Stimulated activated CD4-positive, alpha-beta T cell treated with anti-CD3 and anti-CD28 coated beads, TNF-alpha, amount 100 ng/mL, for 48 hours (primary cell): ENCODE results near the gene CDK11B.
A peak's percentile ranks its signal among the peaks of the same experiment; 100 is the strongest.
"Not testable (repeated sequence)": the region's sequence is repeated elsewhere in the genome, so short reads cannot be mapped to it uniquely, and the experiment has no call there.

ENCODE experiments used
- DNase-seq, 3 donors: peaks; one replicate each; pipeline ENCODE4 v3.0.0-alpha.2; 2020; ENCODE audit warnings: low read depth in 3 of 3

CDK11B gene

GRCh38 chr1:1662830-1663560 is 4.2 kb upstream of the CDK11B start:
- DNase-seq = not testable (repeated sequence)

DNA sequence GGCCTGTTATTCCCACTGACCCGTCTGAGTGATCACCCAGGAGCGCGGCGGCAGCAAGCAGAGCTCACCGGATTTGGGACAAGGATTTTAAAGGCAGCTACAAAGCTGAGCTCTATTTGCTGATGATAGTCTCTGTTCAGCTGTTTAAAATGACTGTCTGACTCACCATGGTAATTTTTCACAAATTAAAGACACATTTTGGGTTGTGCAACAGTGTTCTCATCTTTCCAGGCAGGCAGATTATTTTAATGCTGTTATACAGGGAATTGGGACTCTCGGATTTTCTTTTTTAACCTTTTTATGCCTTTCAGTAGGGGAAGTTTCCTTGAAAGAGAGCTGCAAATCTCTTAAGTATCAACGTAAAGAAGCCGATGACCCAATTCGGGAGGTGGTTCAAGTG is 3.6 kb upstream of the CDK11B start:
- DNase-seq = not testable (repeated sequence)

DNA sequence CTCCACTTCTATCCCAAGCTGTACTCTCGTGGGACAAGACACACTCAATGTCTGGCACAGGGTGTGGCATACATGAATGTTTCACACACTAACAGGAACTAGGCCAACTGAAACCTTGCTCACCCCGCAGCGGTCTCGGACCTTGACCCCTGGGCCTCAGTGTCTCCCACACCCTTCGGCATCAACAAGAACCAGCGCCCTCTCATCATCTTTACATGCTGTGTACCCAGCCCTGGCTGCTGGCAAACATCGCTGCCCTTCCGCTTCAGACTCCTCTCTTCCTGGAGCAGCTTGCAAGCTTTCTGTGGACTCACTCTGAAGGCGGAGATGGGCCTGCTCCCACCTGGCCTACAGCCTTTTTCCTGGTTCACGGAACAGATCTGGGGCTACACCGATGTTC is 10.5 kb downstream of the CDK11B start:
- DNase-seq = not testable (repeated sequence)

GRCh38 chr1:1647567-1648241 is 11.1 kb downstream of the CDK11B start:
- not testable (repeated sequence) for DNase-seq

DNA sequence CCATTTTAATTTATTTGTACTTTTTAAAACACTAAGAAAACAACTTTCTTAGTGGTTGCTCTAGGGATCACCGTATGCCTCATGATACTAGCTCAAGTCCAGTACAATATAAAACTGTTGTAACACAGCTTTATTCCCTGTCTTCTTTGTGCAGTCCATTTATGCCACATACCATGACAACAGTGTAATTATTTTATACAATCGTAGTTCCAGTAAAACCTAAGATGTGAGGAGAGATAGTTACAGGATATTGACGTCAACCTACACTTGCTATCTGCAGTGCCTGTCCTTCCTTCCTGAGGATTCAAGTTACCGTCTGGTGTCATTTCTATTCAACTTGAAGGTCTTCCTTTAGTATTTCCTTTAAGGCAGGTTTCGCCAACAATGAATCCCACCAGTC is 12.5 kb downstream of the CDK11B start:
- not testable (repeated sequence) for DNase-seq

DNA sequence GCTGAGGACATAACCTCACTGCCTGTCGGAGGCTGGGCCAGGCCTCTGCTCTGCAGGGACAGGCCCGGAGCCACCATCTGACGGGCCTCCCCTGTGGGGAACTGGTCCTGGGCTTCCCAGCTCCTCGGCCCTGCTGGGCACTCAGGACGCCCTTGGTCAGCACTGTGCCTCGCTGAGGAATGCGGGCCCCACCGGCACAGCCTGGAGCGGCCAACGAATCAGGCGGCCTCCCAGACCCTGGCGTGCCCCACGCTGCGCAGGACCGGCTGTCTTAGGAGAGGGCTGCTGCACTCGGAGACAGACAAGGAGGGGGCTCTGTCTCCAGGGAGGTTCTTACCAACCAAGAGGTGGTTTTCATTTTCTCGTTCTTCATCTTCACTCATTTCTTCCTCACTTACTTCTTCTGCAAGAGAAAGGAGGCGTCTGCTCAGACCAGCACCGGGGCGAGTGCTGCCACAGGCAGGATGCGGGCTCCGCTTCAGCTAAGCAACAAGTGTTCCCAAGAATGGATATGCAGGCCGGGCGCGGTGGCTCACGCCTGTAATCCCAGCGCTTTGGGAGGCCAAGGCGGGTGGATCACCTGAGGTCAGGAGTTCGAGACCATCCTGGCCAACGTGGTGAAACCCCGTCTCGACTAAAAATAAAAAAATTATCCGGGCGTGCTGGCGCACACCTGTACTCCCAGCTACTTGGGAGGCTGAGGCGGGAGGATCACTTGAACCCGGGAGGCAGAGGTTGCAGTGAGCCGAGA is 17.9 kb downstream of the CDK11B start:
- not testable (repeated sequence) for DNase-seq

DNA sequence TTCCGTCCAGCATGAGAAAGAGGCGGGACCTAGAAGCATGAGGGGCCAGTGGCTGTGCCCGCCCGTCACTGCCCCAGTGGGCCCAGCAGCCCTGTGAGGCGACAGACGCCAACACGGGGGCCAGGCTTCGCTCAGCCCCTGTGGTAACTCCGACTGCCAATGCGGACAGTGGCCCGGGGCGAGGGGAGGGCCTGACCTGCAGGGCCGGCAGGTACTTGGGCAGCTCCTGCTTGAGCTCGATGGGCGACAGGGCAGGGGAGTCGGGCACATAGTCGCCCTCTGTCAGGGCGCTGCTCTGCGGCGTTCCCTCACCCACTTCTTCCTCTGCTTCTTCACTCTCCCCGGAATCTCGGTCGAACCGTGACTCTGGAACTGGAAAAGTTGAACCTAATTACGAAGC is 18.7 kb downstream of the CDK11B start:
- DNase-seq = not testable (repeated sequence)

DNA sequence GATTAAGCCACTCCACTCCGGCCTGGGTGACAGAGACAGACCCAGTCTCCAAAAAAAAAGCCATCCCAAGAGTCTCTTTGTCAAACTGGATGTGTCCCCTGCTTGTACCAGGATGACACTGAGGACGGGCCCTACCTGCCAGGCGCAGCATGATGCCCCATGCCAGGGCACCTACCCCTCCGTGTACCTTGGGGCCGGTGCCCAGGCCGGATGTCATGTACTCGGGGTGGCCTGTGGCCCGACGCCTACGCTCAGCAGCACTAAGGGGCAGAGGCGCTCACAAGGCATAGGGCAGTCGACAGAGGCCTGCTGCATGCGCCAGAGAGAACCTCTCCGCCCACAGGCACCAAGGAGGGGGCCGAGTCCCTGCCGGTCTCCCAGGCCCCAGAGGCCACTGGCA is 19.4 kb downstream of the CDK11B start:
- not testable (repeated sequence) for DNase-seq

DNA sequence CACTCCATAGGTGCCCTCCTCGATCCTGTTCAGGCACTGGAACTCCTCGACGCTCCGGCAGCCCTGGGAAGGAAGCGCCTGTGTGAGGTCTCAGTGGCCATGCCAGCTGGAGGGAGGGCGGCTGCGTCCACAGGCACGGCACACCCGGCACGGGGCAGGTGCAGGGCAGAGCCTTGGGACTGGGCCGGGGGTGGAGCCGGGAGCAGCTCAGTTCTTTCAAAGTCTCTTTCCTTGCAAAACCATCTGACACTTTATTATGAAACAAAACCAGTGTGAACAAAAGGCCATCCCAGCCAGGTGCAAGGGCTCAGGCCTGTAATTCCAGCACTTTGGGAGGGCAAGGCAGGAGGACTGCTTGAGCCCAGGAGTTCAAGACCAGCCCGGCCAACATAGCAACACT is 20.3 kb downstream of the CDK11B start:
- not testable (repeated sequence) for DNase-seq

DNA sequence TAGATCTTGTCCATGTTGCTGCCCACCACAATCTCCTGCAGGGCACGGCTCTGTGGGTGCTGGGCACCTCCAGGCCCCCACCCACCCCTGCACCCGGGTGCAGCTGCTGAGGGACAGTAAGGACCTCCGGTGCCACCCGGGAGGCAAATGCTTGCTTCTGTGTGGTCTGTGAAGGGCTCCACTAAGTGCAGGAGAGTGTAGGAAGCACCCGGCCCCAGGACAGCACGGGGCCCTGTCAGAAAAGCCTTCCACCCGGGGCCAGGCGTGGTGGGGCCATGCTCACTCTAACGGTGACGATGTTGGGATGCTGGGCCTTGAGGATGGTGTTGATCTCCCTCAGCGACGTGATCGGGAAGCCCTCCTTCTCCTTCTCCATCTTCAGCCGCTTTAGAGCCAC is 21.3 kb downstream of the CDK11B start:
- not testable (repeated sequence) for DNase-seq

DNA sequence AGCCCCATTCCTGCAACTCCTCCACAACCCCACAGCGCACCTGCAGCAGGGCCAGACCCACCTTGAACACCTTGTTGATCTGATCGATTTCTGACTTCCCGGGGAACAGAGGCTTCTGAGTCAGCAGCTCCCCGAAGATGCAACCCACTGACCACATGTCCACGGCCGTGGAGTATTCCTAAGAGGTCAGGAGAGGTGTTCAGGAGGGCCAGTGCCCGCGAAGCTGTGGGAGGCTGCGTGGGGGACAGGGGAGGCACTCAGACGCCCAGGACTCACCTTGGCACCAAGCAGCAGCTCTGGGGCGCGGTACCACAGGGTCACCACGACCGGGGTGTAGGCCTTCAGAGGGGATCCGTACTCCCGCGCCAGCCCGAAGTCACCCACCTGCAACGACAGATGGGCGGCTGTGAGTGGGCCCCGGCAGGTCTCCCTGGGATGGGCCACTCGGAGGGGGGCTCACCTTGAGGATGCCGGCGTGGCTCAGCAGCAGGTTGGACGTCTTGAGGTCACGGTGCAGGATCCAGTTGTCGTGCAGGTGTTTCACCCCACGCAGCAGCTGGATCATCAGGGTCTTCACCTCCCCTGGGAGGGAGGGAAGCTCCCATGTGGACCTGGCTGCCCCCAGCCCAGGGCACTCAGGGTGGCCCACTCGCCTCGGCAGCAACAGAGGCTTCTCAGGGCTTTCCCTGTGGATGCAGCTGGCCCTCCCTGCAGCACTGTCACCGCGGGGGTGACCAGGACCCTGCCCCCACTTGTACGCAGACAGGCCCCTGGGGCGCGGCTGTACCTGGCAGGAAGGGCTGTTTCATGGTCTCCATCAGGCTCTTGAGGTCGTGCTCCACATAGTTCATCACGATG is 22.0 kb downstream of the CDK11B start:
- not testable (repeated sequence) for DNase-seq

DNA sequence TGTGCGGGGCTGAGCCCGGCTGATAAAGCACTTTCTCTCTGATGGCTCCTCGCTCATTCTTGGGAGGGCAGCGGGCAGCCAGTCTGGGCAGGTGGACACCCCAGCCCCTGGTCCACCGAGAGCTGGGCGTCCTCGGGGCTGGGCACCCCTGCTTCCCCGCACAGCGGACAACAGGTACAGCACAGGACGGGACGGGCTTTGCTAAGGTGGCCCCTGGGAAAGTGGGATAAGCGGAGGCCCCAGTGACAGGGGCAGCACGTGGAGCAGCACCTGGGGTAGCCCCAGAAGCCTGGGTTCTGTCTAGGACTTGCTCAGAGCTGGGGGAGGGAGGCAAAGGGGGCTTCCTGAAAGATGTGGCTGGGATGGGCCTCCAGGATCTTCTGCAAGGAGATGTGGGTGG is 24.2 kb downstream of the CDK11B start:
- not testable (repeated sequence) for DNase-seq

- DNase-seq = not testable (repeated sequence)
These were observed 25.4 kb downstream of the CDK11B start for GRCh38 chr1:1633409-1633808.

GRCh38 chr1:1631782-1632420 is 26.9 kb downstream of the CDK11B start, which contains the start of gene MMP23B:
TSS of gene MMP23B (plus strand) at chr1:1632173. CDS start at chr1:1632219, 46 bp downstream.
- no peak for DNase-seq

DNA sequence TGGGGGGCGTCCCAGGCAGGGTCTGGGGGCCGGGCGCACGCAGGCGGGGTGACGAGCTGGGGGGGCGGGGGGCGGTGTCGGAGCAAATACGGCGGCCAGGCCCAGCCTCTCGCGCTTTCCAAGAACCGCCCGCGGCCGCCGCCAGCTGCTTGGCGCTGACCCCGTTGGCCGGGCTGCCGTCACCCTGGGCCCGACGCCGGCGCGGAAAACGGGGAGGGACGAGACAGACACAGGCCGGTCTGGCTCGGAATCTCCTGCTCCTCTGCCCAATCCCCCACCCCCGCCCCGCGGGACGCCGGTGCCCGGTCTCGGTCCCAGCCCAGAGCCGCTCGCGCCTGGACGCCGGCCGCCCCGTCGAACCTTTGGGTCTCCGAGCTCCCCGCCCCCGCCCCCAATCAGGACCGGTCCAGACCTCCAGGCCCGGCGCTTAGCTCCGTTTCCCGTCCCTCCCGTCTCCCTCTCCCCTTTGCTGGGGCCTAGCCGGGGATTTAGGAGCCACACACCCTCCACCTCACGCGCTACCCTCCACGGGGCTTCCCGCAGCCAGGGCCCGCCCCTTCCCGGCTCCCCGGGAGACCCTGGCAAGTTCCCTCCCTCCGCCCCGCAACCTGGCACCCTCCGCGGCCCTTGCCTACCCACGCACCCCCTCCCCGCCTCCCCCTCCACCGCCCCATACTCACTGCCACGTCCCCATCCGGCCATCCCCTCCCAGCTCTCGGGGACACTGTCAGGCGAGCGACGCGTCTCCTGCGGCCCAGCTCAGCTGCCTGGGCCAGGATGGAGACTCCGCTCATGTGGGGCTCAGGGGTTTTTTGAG is 27.6 kb downstream of the CDK11B start:
- no peak for DNase-seq

- DNase-seq = peak; percentile 81 to 89 (median 84)
These were observed 28.4 kb downstream of the CDK11B start for GRCh38 chr1:1630191-1630964.

DNA sequence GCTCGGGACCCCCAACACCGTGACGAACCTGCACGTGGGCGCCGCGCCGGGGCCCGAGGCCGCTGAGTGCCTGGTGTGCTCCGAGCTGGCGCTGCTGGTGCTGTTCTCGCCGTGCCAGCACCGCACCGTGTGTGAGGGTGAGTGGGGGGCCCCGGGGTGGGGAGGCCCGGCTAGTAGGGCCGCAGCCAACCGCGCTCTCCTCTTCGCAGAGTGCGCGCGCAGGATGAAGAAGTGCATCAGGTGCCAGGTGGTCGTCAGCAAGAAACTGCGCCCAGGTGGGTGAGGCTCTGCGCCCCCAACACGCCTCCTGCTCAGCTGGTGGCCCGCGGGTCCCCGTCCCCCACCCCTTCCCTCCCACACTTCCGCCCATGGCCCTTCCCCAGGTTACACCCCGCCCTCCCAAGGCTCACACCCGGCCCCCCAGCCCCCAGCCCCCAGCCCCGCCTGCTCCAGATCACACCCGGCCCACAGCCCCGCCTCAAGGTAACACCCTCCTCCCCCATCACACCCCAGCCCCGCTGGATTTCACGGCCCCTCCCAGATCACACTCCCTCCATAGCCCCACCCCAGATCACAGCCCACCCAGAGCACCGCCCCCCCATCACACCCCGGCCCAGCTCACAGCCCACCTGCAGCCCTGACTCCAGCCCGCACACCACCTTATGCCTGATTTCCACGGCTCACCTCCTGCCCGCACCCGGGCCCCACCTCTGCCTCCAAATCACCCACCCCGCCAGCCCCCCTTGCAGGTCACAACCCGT is 29.2 kb downstream of the CDK11B start:
- DNase-seq = peak in 2 of 3 donors; percentile 31 to 45

GRCh38 chr1:1628754-1629429 is 29.9 kb downstream of the CDK11B start:
- DNase-seq = peak in 1 of 3 donors; percentile 32
